Esophagus muscularis mucosa (tissue), 4 donors: Measurements from ENCODE around the gene QSOX2. TPM values are rescaled to one million over a fixed set of nuclear protein-coding genes. Genes with fewer than 3 reads are reported as not detected.

ENCODE experiments used
- DNase-seq: peaks from one replicate; pipeline ENCODE4 v3.0.0-alpha.2; 2017; ENCODE audit errors: extremely low spot score
- H3K27ac ChIP-seq, 4 donors: fragments of 200-600 bp; sonication (generic); replicated peaks in 1 of 4; 1 replicate in 3 of 4; 2 replicates in 1 of 4; pipeline ENCODE4 v1.5.1; 2016 to 2019; ENCODE audit warnings: mild to moderate bottlenecking in 1 of 4
- H3K27me3 ChIP-seq, 4 donors: fragments of 200-600 bp; sonication (generic); one replicate each; pipeline versions ENCODE4 v1.5.1 to v1.6.0; 2016 to 2019
- H3K36me3 ChIP-seq, 4 donors: fragments of 200-600 bp; sonication (generic); one replicate each; pipeline ENCODE4 v1.5.1; 2016 to 2019
- H3K4me1 ChIP-seq, 4 donors: fragments of 200-600 bp; sonication (generic); one replicate each; pipeline ENCODE4 v1.5.1; 2016 to 2019
- H3K4me3 ChIP-seq, 4 donors: fragments of 200-600 bp; sonication (generic); 1 replicate in 2 of 4; 2 replicates in 2 of 4; pipeline ENCODE4 v1.5.1; 2016 to 2019; ENCODE audit warnings: mild to moderate bottlenecking in 4 of 4, moderate library complexity in 1 of 4
- H3K9me3 ChIP-seq, 4 donors: fragments of 200-600 bp; sonication (generic); 1 replicate in 3 of 4; 2 replicates in 1 of 4; pipeline ENCODE4 v1.5.1; 2016 to 2019
- CTCF ChIP-seq, 3 experiments: fragments of 200-600 bp in 2 of 3; fragments of 450-650 bp in 1 of 3; sonication (generic) in 2 of 3; IDR thresholded peaks; one replicate each; pipeline ENCODE4 v1.5.1; 2017 to 2019; ENCODE audit warnings: antibody characterized with exemption in 3 of 3, mild to moderate bottlenecking in 2 of 3, moderate library complexity in 1 of 3
- EP300 ChIP-seq: sonication (generic); formaldehyde crosslinking; IDR thresholded peaks from one replicate; pipeline ENCODE4 v1.6.1; 2017; ENCODE audit warnings: antibody characterized with exemption
- POLR2A ChIP-seq: fragments of 450-650 bp; IDR thresholded peaks from one replicate; pipeline ENCODE4 v1.6.1; 2017; ENCODE audit warnings: antibody characterized with exemption, moderate library complexity, mild to moderate bottlenecking, low read depth
- POLR2AphosphoS5 ChIP-seq, 2 donors: sonication (generic); formaldehyde crosslinking; IDR thresholded peaks; one replicate each; pipeline ENCODE4 v1.6.1; 2017; ENCODE audit warnings: antibody characterized with exemption in 2 of 2
- WGBS: methylation state at CpG from one replicate; pipeline ENCODE4 v1.1.5; 2018; 5-methylcytosine and 5-hydroxymethylcytosine counted together
- intact Hi-C: fragments of 100-400 bp; cut with DNase I; formaldehyde crosslinking; loops from one replicate; pipeline ENCODE4 v1.15.1; 2023
- total RNA-seq, 4 donors: library from RNA; depleted of rRNA; stranded (reverse); fragments of >200 nt; gene quantifications; one replicate each; pipeline versions ENCODE4 v1.1.0 to v1.2.1, GENCODE V29; 2016

Gene QSOX2
- total RNA-seq, 4 donors from 2014 or later = 5.4 to 7.6 (median 6.3) TPM

GRCh38 chr9:136285501-136286358 is 40.1 kb upstream of the QSOX2 start:
- H3K36me3 ChIP-seq = no peaks in the 10 kb centered on the region
- WGBS = 78% methylated on average over 7 of the region's 28 CpGs
- TF ChIP-seq EP300 = no peak
- TF ChIP-seq POLR2A = no peak
- no peak for TF ChIP-seq POLR2AphosphoS5 (IDR thresholded peaks at IDR 0.05)
- TF ChIP-seq CTCF (IDR thresholded peaks at IDR 0.05) = no peak
- H3K9me3 ChIP-seq = no peaks in the 10 kb centered on the region
- intact Hi-C loops = loop anchor here (10.0 kb wide), 1 partner anchor 681 kb away; no protein-coding TSS in a partner anchor
- H3K4me3 ChIP-seq = no peak overlapping the region
- peaks cover 0 to 94% (median 9%) of the 10 kb centered on the region in 4 donors for H3K27me3 ChIP-seq
- DNase-seq = no peak
- no peak overlapping the region for H3K27ac ChIP-seq
- H3K4me1 ChIP-seq = peaks cover 5 to 10% (median 9%) of the 10 kb centered on the region in 4 donors

- 100% methylated on average over 6 of the region's 19 CpGs for WGBS
- intact Hi-C loops = loop anchor here (10.0 kb wide), 1 partner anchor 680 kb away; no protein-coding TSS in a partner anchor
Observed at GRCh38 chr9:136284951-136285350, 39.3 kb upstream of the QSOX2 start.

DNA sequence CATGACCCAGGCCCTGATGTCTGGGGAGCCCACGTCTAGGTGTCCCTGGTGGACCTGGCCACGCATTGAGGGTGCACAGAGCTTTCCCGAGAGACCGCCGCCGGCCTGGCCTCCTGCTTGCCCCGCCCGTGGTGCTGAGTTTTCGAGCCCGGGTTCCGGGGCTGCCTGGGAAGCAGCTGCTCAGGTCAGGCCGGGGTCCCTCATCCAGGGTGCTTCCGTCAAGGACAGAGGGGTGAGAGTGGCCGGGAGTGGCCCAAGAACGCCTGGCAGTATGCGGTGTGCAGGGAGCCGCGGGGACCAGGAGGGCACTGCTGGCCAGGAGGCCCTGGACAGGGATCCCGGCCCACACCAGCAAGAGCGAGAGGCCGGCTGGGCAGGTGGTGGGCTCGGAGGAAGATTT is 38.7 kb upstream of the QSOX2 start:
- no peak for TF ChIP-seq POLR2AphosphoS5 (IDR thresholded peaks at IDR 0.05)
- TF ChIP-seq CTCF (IDR thresholded peaks at IDR 0.05) = no peak
- no peak for TF ChIP-seq POLR2A
- no peak for TF ChIP-seq EP300
- H3K27ac ChIP-seq = no peak overlapping the region
- peaks cover 5 to 10% (median 9%) of the 10 kb centered on the region in 4 donors for H3K4me1 ChIP-seq
- H3K9me3 ChIP-seq = peaks cover 0 to 6% (median 0%) of the 10 kb centered on the region in 4 donors
- intact Hi-C loops = loop anchor here (10.0 kb wide), 1 partner anchor 680 kb away; no protein-coding TSS in a partner anchor
- H3K36me3 ChIP-seq = no peaks in the 10 kb centered on the region
- WGBS = 65% methylated on average over 11 of the region's 22 CpGs
- no peak overlapping the region for H3K4me3 ChIP-seq
- DNase-seq = no peak
- peaks cover 0 to 89% (median 9%) of the 10 kb centered on the region in 4 donors for H3K27me3 ChIP-seq

More at GRCh38 chr9:136284951-136285350, 39.3 kb upstream of the QSOX2 start:
- Histone ChIP-seq H3K4me1 (peaks cover 5 to 10% (median 9%) of the 10 kb centered on the region in 4 donors), H3K27ac (no peak overlapping the region), H3K27me3 (peaks cover 0 to 88% (median 9%) of the 10 kb centered on the region in 4 donors), H3K4me3 (no peak overlapping the region), H3K36me3 (no peaks in the 10 kb centered on the region), H3K9me3 (peaks cover 0 to under 1% (median 0%) of the 10 kb centered on the region in 4 donors)
- TF ChIP-seq POLR2A (no peak), EP300 (no peak), CTCF (IDR thresholded peaks at IDR 0.05) (no peak), POLR2AphosphoS5 (IDR thresholded peaks at IDR 0.05) (no peak)
- no peak for DNase-seq

DNA sequence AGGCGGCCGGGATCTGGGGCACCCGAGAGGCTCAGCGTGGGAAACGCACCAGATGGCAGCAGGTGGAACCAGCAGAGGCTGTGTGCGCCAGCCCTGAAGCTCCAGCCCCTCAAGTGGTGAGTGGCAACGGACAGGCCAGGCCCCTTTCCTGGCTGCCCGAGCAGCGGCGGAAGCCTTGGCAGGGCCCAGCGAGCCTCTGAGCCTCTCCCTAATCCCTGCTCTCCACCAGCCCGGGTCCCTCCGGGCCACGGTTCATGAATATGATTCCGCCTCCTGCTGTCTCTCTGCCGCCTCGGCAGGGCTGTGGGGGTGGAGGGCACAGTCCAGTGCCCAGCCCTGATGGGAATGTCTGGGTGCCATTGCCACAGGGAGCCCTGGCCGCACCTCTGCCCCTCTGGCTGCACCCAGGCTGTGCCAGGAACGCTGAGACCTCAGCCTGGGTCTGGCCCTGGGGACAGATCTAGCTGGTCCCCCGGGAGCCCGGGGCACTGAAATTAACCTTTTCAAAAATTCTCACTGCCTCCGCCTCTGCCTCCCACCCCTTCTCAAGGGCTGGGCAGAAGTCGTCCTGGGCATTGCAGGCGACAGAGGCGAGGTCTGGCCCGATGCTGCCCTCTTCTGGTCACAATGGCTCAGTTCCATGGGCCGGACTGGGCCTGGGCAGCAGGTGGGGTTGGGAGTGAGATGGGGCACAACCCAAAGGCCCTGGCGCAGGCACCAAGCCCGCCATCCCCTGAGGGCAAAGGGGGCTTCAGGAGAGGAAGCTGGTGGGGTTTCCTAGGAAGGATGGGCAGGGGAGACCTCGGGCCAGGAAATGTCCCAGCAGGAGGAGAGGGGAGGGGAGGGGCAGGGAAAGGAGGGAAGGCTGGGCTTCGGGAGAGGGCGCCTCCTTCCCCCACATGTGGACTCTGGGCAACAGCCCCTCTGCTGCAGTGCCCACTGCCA is 38.0 kb upstream of the QSOX2 start:
- intact Hi-C loops = loop anchor here (10.0 kb wide), 1 partner anchor 679 kb away; no protein-coding TSS in a partner anchor

More for the DNA sequence above, 38.0 kb upstream of the QSOX2 start:
- H3K27ac ChIP-seq = no peak overlapping the region
- H3K9me3 ChIP-seq = peaks cover 0 to 6% (median 0%) of the 10 kb centered on the region in 4 donors
- H3K36me3 ChIP-seq = no peaks in the 10 kb centered on the region
- peak overlapping the region; percentile 27 to 45 (median 34) for H3K4me3 ChIP-seq
- H3K4me1 ChIP-seq = peaks cover 5 to 10% (median 9%) of the 10 kb centered on the region in 4 donors
- 31% methylated on average over 32 of the region's 32 CpGs for WGBS
- TF ChIP-seq CTCF (IDR thresholded peaks at IDR 0.05) (peak; percentile 75 to 86 (median 75)), POLR2A (no peak), EP300 (no peak), POLR2AphosphoS5 (IDR thresholded peaks at IDR 0.05) (peak in 1 of 2 donors; percentile 17)
- DNase-seq = no peak
- peaks cover 0 to 87% (median 7%) of the 10 kb centered on the region in 4 donors for H3K27me3 ChIP-seq
